ENCODE measurements around the gene FAHD2A.

Gene FAHD2A

DNA sequence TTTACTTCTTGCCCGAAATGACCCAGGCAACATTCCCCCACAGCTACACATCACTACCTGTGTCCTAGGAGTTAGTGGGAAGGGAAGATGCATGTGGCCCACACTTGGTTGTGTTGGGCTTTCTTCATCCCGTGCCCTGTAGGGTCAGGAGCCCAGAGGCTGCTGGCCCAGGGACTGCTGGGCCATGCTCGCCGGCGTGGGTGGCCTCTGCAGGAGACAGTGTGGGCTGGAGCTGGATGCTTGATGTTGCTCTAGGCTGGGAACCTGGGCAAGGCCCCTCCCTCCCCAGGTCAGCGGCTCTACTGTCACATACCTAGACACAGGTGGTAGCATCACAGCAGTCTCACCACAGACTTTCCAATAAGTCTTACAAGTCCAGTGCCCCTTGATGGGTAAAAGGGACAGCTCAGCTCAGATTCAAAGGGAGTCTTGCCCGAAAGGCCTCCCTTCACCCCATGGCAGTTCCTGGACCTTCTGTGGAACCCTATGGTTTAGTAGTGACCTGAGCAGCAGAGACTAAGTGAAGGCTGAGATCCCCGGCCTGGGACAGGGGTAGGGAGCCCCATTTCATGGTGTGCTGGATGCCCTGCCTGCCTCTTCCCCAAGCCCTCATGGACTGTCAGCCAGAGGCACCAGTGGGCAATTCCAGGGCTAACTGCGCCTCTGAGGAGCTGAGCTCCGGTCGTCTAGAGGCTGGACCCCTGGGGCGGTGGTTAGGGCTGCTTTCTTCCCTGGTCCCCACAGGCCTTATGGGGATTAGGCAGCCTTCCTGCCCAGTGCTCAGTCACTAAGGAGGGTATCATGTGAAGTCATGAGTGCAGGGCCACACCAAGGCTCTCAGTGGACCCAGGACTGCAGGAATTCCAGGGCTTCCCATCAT lies 45.4 kb upstream of the FAHD2A start:
- DNase-seq (ENCODE audit: insufficient read length, low spot score) (no peak), FAIRE-seq (no peak)
- TF ChIP-seq, protein P1, sequence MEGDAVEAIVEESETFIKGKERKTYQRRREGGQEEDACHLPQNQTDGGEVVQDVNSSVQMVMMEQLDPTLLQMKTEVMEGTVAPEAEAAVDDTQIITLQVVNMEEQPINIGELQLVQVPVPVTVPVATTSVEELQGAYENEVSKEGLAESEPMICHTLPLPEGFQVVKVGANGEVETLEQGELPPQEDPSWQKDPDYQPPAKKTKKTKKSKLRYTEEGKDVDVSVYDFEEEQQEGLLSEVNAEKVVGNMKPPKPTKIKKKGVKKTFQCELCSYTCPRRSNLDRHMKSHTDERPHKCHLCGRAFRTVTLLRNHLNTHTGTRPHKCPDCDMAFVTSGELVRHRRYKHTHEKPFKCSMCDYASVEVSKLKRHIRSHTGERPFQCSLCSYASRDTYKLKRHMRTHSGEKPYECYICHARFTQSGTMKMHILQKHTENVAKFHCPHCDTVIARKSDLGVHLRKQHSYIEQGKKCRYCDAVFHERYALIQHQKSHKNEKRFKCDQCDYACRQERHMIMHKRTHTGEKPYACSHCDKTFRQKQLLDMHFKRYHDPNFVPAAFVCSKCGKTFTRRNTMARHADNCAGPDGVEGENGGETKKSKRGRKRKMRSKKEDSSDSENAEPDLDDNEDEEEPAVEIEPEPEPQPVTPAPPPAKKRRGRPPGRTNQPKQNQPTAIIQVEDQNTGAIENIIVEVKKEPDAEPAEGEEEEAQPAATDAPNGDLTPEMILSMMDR (IDR thresholded peaks at IDR 0.05; ENCODE audit: insufficient read depth, missing control alignments): no peak

DNA sequence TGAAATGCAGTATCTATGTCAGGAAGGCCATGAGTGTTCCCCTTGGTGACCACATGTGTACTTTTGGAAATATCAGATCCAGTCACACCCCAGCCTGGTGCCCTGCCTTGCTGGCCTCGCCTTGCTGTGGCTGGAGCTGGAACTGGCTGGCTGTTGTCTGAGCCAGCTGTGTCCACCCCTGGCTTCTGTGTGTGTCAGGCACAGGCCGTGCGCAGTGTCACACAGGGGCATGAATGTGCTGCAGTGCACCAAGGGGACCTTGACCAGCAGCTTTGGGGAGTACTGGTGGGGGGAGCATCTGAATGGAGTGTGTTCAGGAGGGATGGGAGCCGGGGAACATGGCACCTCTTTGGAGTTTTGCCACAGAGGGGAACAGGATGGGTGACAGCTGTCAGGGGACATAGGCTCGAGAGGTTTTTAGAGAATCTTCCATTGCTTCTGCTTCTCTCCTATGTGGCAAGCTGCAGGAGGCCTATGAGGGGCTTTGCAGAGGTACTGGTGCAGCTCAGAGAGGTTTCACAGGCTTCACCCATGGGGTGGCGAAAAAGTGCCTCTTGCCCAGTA lies 44.7 kb upstream of the FAHD2A start:
- TF ChIP-seq, protein P1 (IDR thresholded peaks at IDR 0.05; ENCODE audit: insufficient read depth, missing control alignments): no peak
- FAIRE-seq: no peak
- DNase-seq (ENCODE audit: insufficient read length, low spot score): no peak

DNA sequence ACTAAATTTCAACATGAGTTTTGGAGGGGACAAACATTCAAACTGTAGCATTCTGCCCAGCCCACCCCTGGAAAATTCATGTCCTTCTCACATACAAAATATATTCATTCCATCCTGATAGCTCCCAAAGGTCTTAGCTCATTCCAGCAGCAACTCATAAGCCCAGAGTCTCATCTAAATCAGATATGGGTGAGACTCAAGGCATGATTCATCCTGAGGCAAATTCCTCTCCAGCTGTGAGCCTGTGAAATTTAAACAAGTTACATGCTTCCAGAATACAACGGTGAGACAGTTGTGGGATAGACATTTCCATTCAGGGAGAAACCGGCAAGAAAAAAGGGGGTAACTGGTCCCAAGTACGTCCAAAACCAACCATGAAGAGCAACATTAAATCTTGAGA lies 43.5 kb upstream of the FAHD2A start:
- DNase-seq (ENCODE audit: insufficient read length, low spot score): no peak
- FAIRE-seq: no peak

DNA sequence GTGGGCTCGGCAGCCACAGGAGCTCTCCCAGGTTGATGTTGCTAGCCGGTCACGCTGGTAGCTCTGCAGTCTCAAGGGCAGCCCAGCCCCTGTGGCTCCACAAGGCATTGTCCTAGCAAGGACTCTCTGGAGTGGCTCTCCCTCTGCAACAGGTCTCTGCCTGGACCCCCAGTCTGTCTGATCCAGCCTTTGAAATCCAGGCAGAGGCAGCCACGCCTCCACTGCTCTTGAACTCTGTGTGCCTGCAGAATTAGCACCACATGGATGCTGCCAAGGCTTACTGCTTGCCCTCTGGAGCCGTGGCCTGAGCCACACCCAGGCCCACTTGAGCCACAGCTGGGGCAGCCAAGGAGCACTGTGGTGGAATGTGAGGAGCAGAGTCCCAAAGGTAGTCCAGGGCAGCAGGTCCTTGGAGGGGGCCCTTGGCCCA lies 43.0 kb upstream of the FAHD2A start:
- DNase-seq (ENCODE audit: insufficient read length, low spot score) (no peak), FAIRE-seq (no peak)
- TF ChIP-seq, protein P1 (IDR thresholded peaks at IDR 0.05; ENCODE audit: insufficient read depth, missing control alignments): no peak

More for the DNA sequence above, 43.5 kb upstream of the FAHD2A start:
- TF ChIP-seq, protein P1 (IDR thresholded peaks at IDR 0.05; ENCODE audit: insufficient read depth, missing control alignments): no peak

DNA sequence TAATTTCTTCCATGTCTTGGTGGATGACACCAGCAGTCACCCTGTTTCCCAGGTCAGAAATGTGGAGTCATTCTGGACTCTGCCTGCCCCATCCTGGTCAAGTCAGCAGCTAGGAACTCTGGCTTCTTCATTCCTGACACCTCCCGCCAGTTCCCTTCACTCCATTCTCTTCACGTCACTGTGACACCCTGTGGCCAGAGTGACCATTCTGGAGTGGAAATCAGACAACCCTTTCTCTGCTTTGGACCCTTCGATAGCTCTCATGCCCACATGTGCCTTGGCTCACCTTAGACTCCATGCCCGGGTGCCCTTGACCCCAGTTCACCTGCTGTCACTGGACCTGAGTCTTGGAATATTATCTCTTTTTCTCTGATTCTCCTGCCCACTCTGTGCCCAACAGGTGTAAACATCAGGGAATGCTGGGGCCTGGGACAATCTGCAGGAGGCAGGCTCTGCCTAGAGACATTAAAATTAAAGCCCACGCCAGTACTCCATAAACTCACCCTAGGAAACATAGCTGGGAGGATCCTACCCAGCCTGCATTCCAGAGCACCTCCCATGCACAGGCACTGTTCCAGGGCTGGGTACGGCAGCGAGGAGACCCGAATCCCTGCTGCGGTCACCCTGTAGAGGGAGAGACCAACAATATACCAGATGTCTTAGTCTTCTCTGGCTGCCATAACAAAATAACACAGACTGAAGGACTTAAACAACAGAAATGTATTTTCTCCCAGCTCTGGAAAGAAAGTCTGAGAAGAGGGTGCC lies 41.1 kb upstream of the FAHD2A start:
- no peak for FAIRE-seq
- TF ChIP-seq, protein P1 (IDR thresholded peaks at IDR 0.05; ENCODE audit: insufficient read depth, missing control alignments): no peak
- DNase-seq (ENCODE audit: insufficient read length, low spot score): no peak

DNA sequence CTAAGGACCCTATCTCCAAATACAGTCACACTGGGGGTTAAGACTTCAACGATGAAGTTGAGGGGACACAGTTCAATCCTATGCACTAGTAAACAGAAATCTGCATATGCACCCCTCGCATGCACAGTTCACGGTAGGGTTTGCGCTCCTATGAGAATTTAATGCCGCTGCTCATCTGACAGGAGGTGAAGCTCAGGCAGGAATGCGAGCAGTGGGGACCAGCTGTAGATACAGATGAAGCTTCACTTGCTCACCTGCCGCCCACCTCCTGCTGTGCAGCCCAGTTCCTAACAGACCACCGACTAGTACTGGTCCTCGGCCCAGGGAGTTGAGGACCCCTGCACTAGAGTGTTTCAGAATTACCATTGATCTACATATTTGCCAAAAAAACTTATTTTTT lies 40.0 kb upstream of the FAHD2A start:
- TF ChIP-seq, protein P1 (IDR thresholded peaks at IDR 0.05; ENCODE audit: insufficient read depth, missing control alignments): no peak
- FAIRE-seq (no peak), DNase-seq (ENCODE audit: insufficient read length, low spot score) (no peak)
